ENCODE results near the gene ENTHD1.

The ENTHD1 gene

GRCh38 chr22:39733191-39733590, 160.4 kb downstream of the ENTHD1 start:
- no peaks in the 10 kb centered on the region for H3K4me1 ChIP-seq (ENCODE audit: low read length)
- TF ChIP-seq EZH2phosphoT487 (IDR thresholded peaks at IDR 0.05; ENCODE audit: low read depth) (no peak), CTCF (IDR thresholded peaks at IDR 0.05; ENCODE audit: low read depth, low read length) (no peak)
- H4K20me1 ChIP-seq (ENCODE audit: insufficient read depth, low read length): no peaks in the 10 kb centered on the region
- H3K27ac ChIP-seq (ENCODE audit: low read length): no peak overlapping the region
- no peak overlapping the region for H3K4me2 ChIP-seq (ENCODE audit: low read length)
- no peak overlapping the region for H3K9ac ChIP-seq (ENCODE audit: low read length)
- H3K79me2 ChIP-seq (ENCODE audit: low read length): no peaks in the 10 kb centered on the region
- H3K27me3 ChIP-seq (ENCODE audit: low read depth, low read length): peaks cover 49% of the 10 kb centered on the region
- H2AFZ ChIP-seq (ENCODE audit: low read depth, low read length): no peak overlapping the region
- no peak overlapping the region for H3K4me3 ChIP-seq (ENCODE audit: low read length)
- no peaks in the 10 kb centered on the region for H3K9me3 ChIP-seq (ENCODE audit: insufficient read depth, low read length)
- no peaks in the 10 kb centered on the region for H3K36me3 ChIP-seq (replicated peaks; ENCODE audit: low read depth, low read length)

GRCh38 chr22:39732625-39733024, 160.9 kb downstream of the ENTHD1 start:
- no peak overlapping the region for H3K9ac ChIP-seq (ENCODE audit: low read length)
- no peaks in the 10 kb centered on the region for H4K20me1 ChIP-seq (ENCODE audit: insufficient read depth, low read length)
- H3K27ac ChIP-seq (ENCODE audit: low read length): no peak overlapping the region
- peaks cover 44% of the 10 kb centered on the region for H3K27me3 ChIP-seq (ENCODE audit: low read depth, low read length)
- no peaks in the 10 kb centered on the region for H3K79me2 ChIP-seq (ENCODE audit: low read length)
- H3K4me3 ChIP-seq (ENCODE audit: low read length): no peak overlapping the region
- no peak overlapping the region for H2AFZ ChIP-seq (ENCODE audit: low read depth, low read length)
- TF ChIP-seq EZH2phosphoT487 (IDR thresholded peaks at IDR 0.05; ENCODE audit: low read depth): no peak
- TF ChIP-seq CTCF (IDR thresholded peaks at IDR 0.05; ENCODE audit: low read depth, low read length): no peak
- H3K36me3 ChIP-seq (replicated peaks; ENCODE audit: low read depth, low read length): no peaks in the 10 kb centered on the region
- no peaks in the 10 kb centered on the region for H3K9me3 ChIP-seq (ENCODE audit: insufficient read depth, low read length)
- no peaks in the 10 kb centered on the region for H3K4me1 ChIP-seq (ENCODE audit: low read length)
- no peak overlapping the region for H3K4me2 ChIP-seq (ENCODE audit: low read length)

- Histone ChIP-seq H2AFZ (ENCODE audit: low read depth, low read length) (no peak overlapping the region), H3K27ac (ENCODE audit: low read length) (no peak overlapping the region), H4K20me1 (ENCODE audit: insufficient read depth, low read length) (no peaks in the 10 kb centered on the region), H3K4me1 (ENCODE audit: low read length) (no peaks in the 10 kb centered on the region), H3K79me2 (ENCODE audit: low read length) (no peaks in the 10 kb centered on the region), H3K4me3 (ENCODE audit: low read length) (no peak overlapping the region), H3K9ac (ENCODE audit: low read length) (no peak overlapping the region), H3K27me3 (ENCODE audit: low read depth, low read length) (peaks cover 40% of the 10 kb centered on the region), H3K4me2 (ENCODE audit: low read length) (no peak overlapping the region), H3K36me3 (replicated peaks; ENCODE audit: low read depth, low read length) (no peaks in the 10 kb centered on the region), H3K9me3 (ENCODE audit: insufficient read depth, low read length) (no peaks in the 10 kb centered on the region)
- TF ChIP-seq EZH2phosphoT487 (IDR thresholded peaks at IDR 0.05; ENCODE audit: low read depth) (no peak), CTCF (IDR thresholded peaks at IDR 0.05; ENCODE audit: low read depth, low read length) (no peak)
Observed at GRCh38 chr22:39731881-39732555, 161.5 kb downstream of the ENTHD1 start.

- no peaks in the 10 kb centered on the region for H3K36me3 ChIP-seq (replicated peaks; ENCODE audit: low read depth, low read length)
- no peaks in the 10 kb centered on the region for H3K9me3 ChIP-seq (ENCODE audit: insufficient read depth, low read length)
- no peaks in the 10 kb centered on the region for H3K4me1 ChIP-seq (ENCODE audit: low read length)
- H3K4me3 ChIP-seq (ENCODE audit: low read length): no peak overlapping the region
- no peaks in the 10 kb centered on the region for H3K79me2 ChIP-seq (ENCODE audit: low read length)
- no peak for TF ChIP-seq EZH2phosphoT487 (IDR thresholded peaks at IDR 0.05; ENCODE audit: low read depth)
- TF ChIP-seq CTCF (IDR thresholded peaks at IDR 0.05; ENCODE audit: low read depth, low read length): no peak
- no peak overlapping the region for H2AFZ ChIP-seq (ENCODE audit: low read depth, low read length)
- H4K20me1 ChIP-seq (ENCODE audit: insufficient read depth, low read length): no peaks in the 10 kb centered on the region
- H3K9ac ChIP-seq (ENCODE audit: low read length): no peak overlapping the region
- H3K4me2 ChIP-seq (ENCODE audit: low read length): no peak overlapping the region
- no peak overlapping the region for H3K27ac ChIP-seq (ENCODE audit: low read length)
- H3K27me3 ChIP-seq (ENCODE audit: low read depth, low read length): peaks cover 40% of the 10 kb centered on the region
Observed at GRCh38 chr22:39731481-39731880, 162.1 kb downstream of the ENTHD1 start.

Measured in OCI-LY3 (cell line).